SH-SY5Y (cell line): ENCODE measurements around the gene CTBP2.

ENCODE experiments used
- GATA2 ChIP-seq: IDR thresholded peaks from 2 replicates; pipeline ENCODE4 v1.6.1; 2011; ENCODE audit warnings: mild to moderate bottlenecking, low read depth, low read length
- GATA3 ChIP-seq: IDR thresholded peaks from 2 replicates; pipeline ENCODE4 v1.6.1; 2011; ENCODE audit warnings: low read depth, mild to moderate bottlenecking, low read length, moderate library complexity

Gene CTBP2

DNA sequence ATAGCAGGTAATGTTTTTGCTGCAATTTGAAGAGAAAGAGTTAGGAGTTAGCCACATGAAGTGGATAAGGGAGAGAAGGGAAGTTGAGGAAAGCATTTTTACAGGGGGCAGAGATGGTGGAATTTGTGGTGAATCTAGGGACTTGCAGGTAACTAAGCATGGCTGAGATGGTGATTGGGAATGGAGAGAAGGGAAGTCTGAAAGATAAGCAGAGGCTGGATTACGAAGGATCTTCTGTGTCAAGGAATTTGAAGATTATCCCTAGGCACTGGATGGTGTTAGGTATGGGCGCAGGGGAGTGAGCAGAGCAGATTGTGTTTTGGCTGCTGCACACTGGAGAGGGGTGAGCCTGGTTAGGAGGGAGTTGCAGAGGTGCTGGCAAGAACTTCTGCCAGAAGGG is 193.1 kb downstream of the CTBP2 start:
- TF ChIP-seq GATA3 (no peak), GATA2 (no peak)

DNA sequence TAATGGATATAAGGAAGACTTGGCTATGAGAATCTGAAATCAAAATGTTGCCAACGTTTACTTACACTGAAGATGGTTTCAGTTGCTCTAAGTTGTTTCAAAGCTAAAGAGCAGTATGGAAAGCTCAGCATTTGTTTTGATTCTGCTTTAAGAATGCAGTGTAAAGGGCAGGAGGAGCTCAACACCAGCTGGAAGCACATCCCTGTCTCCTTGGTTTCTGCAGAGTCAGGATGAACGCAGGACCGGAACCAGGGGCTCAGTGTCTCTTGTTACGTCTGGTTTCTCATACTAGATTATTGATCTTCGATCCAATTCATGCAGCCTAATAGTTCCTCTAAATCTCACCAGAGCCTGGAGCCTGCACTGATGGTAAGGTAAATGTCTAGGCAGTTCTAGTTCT is 194.4 kb downstream of the CTBP2 start:
- TF ChIP-seq GATA3 (no peak), GATA2 (no peak)

DNA sequence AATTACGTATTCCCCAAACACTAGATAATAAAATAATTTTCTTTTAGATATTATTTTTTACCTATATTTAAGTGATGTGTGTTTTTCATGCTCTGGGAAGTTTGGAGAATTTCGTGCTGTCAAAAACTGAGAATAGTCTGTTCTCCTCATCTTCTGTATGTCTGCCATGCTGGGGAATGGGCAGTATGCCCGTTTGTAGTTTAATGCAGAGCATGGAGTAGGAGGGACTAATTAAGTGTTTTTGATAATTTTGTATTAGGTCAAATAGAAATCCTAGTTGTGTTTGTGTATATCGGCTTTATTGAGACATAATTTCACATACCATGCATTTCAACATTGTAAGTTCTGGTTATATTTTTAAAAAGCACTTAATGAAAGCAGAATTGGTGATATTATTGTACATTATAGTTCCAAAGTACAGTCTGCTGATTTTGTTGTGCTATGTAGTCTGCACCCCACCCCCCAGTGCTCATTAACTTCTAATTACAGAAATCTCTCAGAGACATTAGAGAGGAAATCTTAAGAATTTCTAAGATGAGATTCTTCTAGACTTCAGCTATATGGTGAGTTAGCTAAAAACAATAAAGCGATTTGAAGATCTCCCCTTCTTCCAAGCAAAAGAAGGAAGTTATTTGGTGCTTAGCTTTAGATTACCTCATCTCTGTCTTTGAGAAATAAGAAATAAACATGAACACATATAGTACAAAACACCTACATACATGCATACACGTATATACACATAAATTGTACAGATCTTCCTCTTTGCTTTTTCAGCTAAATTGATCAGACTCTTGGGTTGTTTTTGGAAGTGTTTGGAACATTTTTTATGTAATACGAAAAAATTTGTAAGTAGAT is 196.3 kb downstream of the CTBP2 start:
- no peak for TF ChIP-seq GATA3
- no peak for TF ChIP-seq GATA2

DNA sequence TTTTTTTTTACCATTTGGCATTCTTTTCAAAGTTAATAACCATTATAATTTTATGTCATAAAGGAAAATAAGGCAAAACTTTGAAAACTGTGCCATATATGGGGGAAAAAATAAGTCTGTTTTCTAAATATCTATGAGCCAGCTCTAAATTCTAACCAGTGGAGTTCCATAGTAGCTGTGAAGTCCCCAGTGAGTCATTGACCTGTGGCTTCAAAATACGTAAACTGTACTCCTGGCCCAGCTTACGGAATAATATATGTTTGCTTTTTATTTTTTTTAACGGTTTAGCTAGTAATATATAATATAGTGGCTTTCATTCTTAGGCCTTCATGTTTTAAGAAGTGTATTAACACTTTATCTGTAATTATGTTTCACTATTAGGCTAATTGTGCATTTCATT is 197.9 kb downstream of the CTBP2 start:
- TF ChIP-seq GATA2 (no peak), GATA3 (no peak)

DNA sequence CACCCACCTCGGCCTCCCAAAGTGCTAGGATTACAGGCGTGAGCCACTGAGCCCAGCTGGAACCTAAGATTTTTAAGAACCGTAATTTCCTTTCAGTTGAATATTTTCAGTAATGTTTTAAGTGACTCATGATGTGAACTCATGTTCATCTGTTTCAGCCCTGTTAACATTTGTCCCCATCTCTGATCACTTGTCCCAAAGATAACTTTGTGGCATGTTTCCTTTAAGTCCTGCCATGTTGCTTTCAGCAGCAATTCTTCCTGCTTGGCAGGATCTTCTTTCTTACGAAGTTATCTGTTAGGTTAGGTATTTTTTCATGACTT is 199.2 kb downstream of the CTBP2 start:
- no peak for TF ChIP-seq GATA2
- TF ChIP-seq GATA3, result no peak

DNA sequence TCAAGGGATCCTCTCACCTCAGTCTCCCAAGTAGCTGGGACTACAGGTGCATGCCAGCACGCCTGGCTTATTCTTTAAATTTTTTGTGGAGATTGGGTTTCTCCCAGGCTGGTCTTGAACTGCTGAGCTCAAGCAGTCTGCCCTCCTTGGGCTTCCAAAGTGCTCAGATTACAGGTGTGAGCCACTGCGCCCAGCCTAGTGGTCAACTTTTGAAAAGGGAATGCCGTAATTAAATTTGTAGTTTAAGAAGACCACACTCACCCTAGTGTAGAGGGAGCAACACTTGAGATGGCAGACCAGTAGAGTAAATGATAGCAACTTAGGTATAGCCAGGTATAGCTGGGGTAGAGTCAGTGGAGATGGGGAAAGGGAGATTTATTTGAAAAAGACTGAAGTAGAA is 200.8 kb downstream of the CTBP2 start:
- TF ChIP-seq GATA3 (no peak), GATA2 (no peak)

DNA sequence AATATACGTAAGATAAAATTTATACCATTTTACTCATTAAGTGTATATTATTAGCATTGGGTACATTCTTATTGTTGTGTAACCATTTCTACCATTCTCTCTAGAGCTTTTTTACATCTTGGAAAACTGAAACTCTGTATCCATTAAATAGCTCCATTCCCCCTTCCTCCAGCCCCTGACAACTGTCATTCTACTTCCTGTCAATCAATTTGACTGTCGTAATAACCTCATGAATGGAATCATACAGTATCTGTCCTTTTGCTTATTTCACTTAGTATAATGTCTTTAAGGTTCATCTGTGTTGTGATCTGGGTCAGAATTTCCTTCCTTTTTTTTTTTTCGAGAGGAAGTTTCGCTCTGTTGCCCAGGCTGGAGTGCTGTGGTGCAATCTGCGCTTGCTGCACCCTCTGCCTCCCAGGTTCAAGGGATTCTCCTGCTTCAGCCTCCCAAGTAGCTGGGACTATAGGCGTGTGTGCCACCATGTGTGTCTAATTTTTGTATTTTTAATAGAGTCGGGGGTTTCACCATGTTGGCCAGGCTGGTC is 202.9 kb downstream of the CTBP2 start:
- TF ChIP-seq GATA2, result no peak
- TF ChIP-seq GATA3, result no peak

DNA sequence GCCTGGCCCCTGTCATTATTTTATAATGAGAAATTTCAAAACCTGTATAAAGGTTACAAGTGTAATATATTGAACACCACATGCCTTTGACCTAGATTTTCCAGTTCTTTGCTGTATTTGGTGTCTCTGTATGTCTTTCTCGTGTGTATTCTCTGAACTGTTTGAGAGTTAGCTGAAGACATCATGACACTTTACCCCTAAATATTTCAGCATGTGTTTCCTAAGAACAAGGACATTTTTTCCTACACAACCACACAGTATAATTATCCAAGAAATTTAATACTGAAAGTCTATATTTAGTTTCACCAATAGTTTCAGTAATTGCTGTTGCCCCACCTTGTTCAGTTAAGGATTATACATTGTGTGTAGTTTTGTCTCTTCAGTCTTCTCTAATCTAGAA is 203.6 kb downstream of the CTBP2 start:
- no peak for TF ChIP-seq GATA2
- no peak for TF ChIP-seq GATA3

DNA sequence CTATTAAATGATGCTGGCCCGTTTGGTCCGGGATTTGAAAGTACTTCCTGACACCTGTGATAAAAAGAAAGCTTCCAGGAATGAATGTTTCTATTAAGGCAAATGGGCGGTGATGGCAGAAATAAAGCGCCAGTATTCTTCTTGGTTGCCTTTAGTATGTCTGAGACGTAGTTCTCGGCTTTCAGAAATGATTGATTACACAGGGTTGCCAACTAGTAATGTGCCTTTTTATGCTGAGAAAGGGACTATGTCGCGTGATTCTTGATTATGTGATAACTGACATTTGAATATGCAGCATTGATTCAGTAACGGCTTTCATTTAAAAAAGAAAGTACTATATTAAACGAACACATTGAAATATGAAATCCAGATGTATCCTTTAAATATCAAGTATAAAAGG is 204.5 kb downstream of the CTBP2 start:
- TF ChIP-seq GATA2 (no peak), GATA3 (no peak)

DNA sequence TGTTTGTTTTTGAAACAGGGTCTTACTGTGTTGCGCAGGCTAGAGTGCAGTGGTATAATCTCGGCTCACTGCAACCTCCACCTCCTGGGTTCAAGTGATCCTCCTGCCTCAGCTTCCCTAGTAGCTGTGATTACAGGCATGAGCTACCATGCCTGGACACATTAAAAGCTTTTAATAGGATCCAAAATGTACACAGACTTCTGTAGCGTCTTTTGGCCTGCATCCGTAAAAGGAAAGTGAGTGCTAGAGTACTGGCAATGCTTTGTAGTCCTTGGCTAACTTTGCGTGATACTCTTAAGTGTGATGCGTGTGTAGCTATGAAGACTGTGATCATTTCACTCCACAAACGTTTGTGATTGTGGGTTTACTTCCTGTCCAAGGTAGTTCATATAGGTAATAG is 205.1 kb downstream of the CTBP2 start:
- TF ChIP-seq GATA2 (no peak), GATA3 (no peak)

DNA sequence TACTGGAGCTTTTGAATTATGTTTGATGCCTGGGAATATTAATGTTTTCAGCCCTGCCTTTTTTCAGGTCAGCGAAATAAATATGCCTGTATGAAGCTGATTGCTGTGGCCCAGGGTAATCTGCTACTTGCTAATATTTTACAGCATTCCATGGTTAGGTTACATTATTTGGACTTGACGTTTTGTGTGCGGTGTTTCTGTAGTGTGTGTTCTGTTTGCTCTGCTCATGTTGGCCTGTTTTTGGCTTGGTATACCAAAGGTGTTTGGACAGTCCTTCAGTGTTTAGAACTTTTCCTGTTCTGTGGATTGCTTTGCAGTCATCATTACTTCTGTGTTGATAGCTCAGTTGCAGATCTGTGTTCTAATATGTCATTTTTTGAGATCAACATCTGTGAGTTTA is 206.9 kb downstream of the CTBP2 start:
- TF ChIP-seq GATA2 (no peak), GATA3 (no peak)

DNA sequence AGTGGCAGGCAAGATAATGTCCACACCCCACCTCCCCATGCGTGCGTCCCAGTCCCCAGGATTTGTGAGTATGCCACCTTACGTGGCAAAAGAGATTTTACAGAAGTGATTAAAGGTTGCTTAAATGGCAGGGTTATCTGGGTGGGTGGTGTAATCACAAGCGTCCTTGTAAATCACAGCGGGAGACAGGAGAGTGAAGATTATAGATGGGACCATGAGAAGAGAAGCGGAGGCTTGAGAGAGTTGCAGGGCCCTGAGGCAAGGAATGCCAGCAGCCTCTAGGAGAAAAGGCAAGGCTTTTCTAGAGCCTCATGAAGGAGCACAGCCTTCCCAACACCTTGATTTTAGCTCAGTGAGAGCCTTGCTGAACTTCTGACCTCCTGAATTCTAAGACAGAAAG is 208.2 kb downstream of the CTBP2 start:
- TF ChIP-seq GATA3, result no peak
- TF ChIP-seq GATA2, result no peak

DNA sequence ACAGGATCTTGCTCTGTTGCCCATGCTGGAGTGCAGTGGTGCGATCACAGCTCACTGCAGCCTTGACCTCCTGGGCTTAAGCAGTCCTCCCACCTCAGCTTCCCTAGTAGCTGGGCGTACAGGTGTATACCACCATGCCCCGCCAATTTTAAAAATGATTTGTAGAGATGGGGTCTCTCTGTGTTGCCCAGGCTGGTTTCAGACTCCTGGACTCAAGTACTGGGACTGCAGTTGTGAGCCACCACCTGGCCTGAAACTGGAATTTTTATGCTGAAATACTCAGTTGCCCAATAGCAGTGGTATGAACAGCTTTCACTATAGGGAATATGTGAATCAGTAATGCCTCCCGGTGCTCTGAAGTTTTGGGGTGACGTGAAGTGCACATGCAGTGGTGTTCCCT is 210.8 kb downstream of the CTBP2 start:
- no peak for TF ChIP-seq GATA2
- TF ChIP-seq GATA3, result no peak

DNA sequence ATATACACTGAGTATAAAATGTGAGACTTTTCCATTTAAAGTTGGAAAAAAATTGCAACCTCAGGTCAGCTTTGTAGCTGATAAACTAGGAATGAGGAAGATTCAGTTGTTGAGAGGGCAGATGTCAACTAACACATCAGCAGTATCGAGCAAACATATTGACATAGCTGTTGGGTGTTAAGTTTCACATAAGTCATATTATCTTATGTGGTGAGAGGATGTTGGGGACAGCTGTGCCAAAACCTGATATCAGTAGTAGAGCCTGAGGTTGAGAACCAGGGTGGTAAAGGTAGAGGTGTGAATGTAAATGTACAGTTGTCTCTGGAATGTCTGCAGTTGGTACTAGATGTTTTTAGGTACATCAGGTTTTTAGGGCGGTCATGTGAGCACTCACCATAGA is 213.4 kb downstream of the CTBP2 start:
- TF ChIP-seq GATA2 (no peak), GATA3 (no peak)

DNA sequence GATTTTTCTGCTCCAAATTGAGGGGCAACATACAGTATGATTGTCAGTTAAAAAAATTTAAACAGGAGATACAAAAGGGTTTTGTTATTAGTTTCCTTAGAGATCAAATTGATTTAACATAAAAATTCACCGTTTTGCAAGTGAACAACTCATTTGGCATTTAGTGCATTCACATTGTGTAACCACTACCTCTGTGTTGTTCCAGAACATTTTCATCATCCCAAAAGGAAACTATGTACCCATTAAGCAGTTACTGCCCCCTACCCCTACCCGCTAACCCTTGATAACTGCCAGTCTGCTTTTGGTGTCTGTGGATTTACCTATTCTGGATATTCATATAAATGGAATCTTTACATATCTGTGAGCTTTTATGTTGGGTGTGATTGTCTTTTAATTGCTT is 215.4 kb downstream of the CTBP2 start:
- TF ChIP-seq GATA2, result no peak

DNA sequence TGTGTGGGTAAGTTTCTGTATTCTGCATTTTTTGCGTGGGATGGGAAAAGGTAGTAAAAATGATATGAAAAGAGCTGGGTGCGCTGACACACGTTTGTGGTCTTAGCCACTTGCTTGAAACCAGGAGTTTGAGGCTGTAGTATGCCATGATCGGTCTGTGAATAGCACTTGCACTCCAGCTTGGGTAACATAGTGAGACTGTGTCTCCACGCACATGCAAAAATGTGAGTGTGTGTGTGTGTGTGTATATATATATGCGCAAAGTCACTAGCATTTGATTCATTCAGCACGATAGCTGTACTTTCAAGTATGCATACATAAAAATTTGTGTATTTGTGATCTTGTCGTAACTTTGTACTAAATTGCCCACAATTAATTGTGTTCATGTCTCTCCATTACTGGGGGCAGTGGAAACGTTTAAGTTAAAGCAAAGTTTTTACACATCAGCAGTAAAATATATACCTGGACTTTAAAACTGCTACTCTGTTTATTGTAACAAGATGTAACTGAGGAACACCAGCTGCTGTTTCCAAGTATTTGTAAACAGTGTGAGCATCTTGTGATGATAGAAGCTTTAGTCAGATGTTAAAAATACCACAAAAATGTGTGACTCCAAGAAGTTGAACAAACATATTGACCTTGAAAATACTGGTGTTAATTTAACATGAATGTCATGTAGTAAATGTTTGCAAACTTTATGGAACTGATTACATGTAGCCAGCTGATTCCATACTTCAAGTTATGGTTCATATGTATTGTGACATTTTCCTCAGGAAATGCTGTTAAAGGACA is 216.9 kb downstream of the CTBP2 start:
- TF ChIP-seq GATA3, result no peak
- no peak for TF ChIP-seq GATA2
